Uterus (tissue), 4 donors: ENCODE results near the gene NFKB2. TPM values are rescaled to one million over a fixed set of nuclear protein-coding genes. Genes with fewer than 3 reads are reported as not detected.

Experiments
- DNase-seq, 2 donors: peaks; one replicate each; pipeline ENCODE4 v3.0.0-alpha.2; 2019 to 2020
- H3K27ac ChIP-seq, 2 donors: fragments of 200-600 bp; sonication (generic); 1 replicate in 1 of 2; 2 replicates in 1 of 2; pipeline ENCODE4 v1.5.1; 2016 to 2018
- H3K27me3 ChIP-seq, 2 donors: fragments of 200-600 bp; sonication (generic); one replicate each; pipeline ENCODE4 v1.5.1; 2018 to 2019; ENCODE audit warnings: control low read depth in 1 of 2
- H3K36me3 ChIP-seq, 2 donors: fragments of 200-600 bp; sonication (generic); one replicate each; pipeline ENCODE4 v1.5.1; 2019; ENCODE audit warnings: control low read depth in 1 of 2
- H3K4me1 ChIP-seq, 2 donors: fragments of 200-600 bp; sonication (generic); one replicate each; pipeline ENCODE4 v1.5.1; 2018 to 2019; ENCODE audit warnings: control low read depth in 1 of 2
- H3K4me3 ChIP-seq, 2 donors: fragments of 200-600 bp; sonication (generic); 1 replicate in 1 of 2; 2 replicates in 1 of 2; pipeline ENCODE4 v1.5.1; 2018 to 2019; ENCODE audit warnings: mild to moderate bottlenecking in 1 of 2
- H3K9me3 ChIP-seq, 2 donors: fragments of 200-600 bp; sonication (generic); one replicate each; pipeline ENCODE4 v1.5.1; 2019; ENCODE audit warnings: control low read depth in 1 of 2
- CTCF ChIP-seq, 4 experiments: fragments of 200-600 bp in 2 of 4; fragments of 450-650 bp in 2 of 4; sonication (generic) in 2 of 4; IDR thresholded peaks; one replicate each; pipeline ENCODE4 v1.5.1; 2016 to 2019; ENCODE audit warnings: antibody characterized with exemption in 4 of 4, mild to moderate bottlenecking in 2 of 4, moderate library complexity in 1 of 4
- POLR2A ChIP-seq, 2 donors: fragments of 450-650 bp; IDR thresholded peaks; one replicate each; pipeline ENCODE4 v1.6.1; 2016; ENCODE audit warnings: antibody characterized with exemption in 2 of 2, mild to moderate bottlenecking in 1 of 2, moderate library complexity in 1 of 2
- intact Hi-C: fragments of 100-400 bp; cut with DNase I; formaldehyde crosslinking; loops from one replicate; pipeline ENCODE4 v1.15.1; 2023; ENCODE audit warnings: low total_unique reads
- total RNA-seq, 4 donors: library from RNA; depleted of rRNA in 3 of 4; stranded (reverse); fragments of >200 nt in 3 of 4; gene quantifications; one replicate each; pipeline versions ENCODE4 v1.1.0 to v1.2.4, GENCODE V29; 2014 to 2023
- donor health status: DM: yes; HTN: yes; CAD: no.

The NFKB2 gene
- total RNA-seq, 4 donors from 2014 or later, result 6.4 to 61.7 (median 10.7) TPM

GRCh38 chr10:102358712-102359382 is 36.7 kb upstream of the NFKB2 start:
- no peaks in the 10 kb centered on the region for H3K9me3 ChIP-seq
- H3K27me3 ChIP-seq, result no peaks in the 10 kb centered on the region
- DNase-seq, result no peak
- H3K36me3 ChIP-seq, result no peaks in the 10 kb centered on the region
- no peaks in the 10 kb centered on the region for H3K4me1 ChIP-seq
- TF ChIP-seq CTCF (IDR thresholded peaks at IDR 0.05) (no peak), POLR2A (IDR thresholded peaks at IDR 0.05) (no peak)
- H3K4me3 ChIP-seq, result no peak overlapping the region
- no peak overlapping the region for H3K27ac ChIP-seq
- intact Hi-C loops, result no loop called here

- no peaks in the 10 kb centered on the region for H3K27me3 ChIP-seq
- no peaks in the 10 kb centered on the region for H3K36me3 ChIP-seq
- no peak overlapping the region for H3K4me3 ChIP-seq
- H3K27ac ChIP-seq, result no peak overlapping the region
- no peak for DNase-seq
- intact Hi-C loops, result no loop called here
- H3K4me1 ChIP-seq, result no peaks in the 10 kb centered on the region
- TF ChIP-seq CTCF (IDR thresholded peaks at IDR 0.05) (no peak), POLR2A (IDR thresholded peaks at IDR 0.05) (no peak)
- peaks cover 0 to 6% of the 10 kb centered on the region in 2 donors for H3K9me3 ChIP-seq
Measured at GRCh38 chr10:102367441-102367840, 28.1 kb upstream of the NFKB2 start.

GRCh38 chr10:102368077-102368476 is 27.4 kb upstream of the NFKB2 start:
- no peaks in the 10 kb centered on the region for H3K27me3 ChIP-seq
- no peaks in the 10 kb centered on the region for H3K36me3 ChIP-seq
- H3K4me1 ChIP-seq, result no peaks in the 10 kb centered on the region
- no peak overlapping the region for H3K27ac ChIP-seq
- H3K9me3 ChIP-seq, result peaks cover 0 to 6% of the 10 kb centered on the region in 2 donors
- intact Hi-C loops, result no loop called here
- TF ChIP-seq POLR2A (IDR thresholded peaks at IDR 0.05) (no peak), CTCF (IDR thresholded peaks at IDR 0.05) (no peak)
- DNase-seq, result no peak
- no peak overlapping the region for H3K4me3 ChIP-seq

GRCh38 chr10:102371295-102371694 is 24.2 kb upstream of the NFKB2 start:
- TF ChIP-seq POLR2A (IDR thresholded peaks at IDR 0.05), result no peak
- TF ChIP-seq CTCF (IDR thresholded peaks at IDR 0.05), result no peak
- Histone ChIP-seq H3K4me1 (no peaks in the 10 kb centered on the region), H3K27me3 (no peaks in the 10 kb centered on the region), H3K4me3 (no peak overlapping the region), H3K36me3 (no peaks in the 10 kb centered on the region), H3K27ac (no peak overlapping the region), H3K9me3 (peaks cover 0 to 6% of the 10 kb centered on the region in 2 donors)
- DNase-seq, result no peak
- intact Hi-C loops, result no loop called here

- no peak overlapping the region for H3K4me3 ChIP-seq
- intact Hi-C loops, result no loop called here
Measured at GRCh38 chr10:102375250-102375649, 20.3 kb upstream of the NFKB2 start.

More at GRCh38 chr10:102375250-102375649, 20.3 kb upstream of the NFKB2 start:
- DNase-seq, result no peak
- Histone ChIP-seq H3K27me3 (no peaks in the 10 kb centered on the region), H3K36me3 (no peaks in the 10 kb centered on the region), H3K27ac (no peak overlapping the region), H3K9me3 (peaks cover 0 to 6% of the 10 kb centered on the region in 2 donors), H3K4me1 (no peaks in the 10 kb centered on the region)
- TF ChIP-seq CTCF (IDR thresholded peaks at IDR 0.05), result no peak
- no peak for TF ChIP-seq POLR2A (IDR thresholded peaks at IDR 0.05)
